ENCODE data around the gene DAP.

- TF ChIP-seq POLR2A (IDR thresholded peaks at IDR 0.05; ENCODE audit: low read depth): no peak
- no peak for TF ChIP-seq EP300 (IDR thresholded peaks at IDR 0.05)
- TF ChIP-seq CTCF (IDR thresholded peaks at IDR 0.05): no peak
- TF ChIP-seq POLR2AphosphoS5 (IDR thresholded peaks at IDR 0.05): no peak
These were observed 65.1 kb downstream of the DAP start for GRCh38 chr5:10695759-10696543.

Data from esophagus muscularis mucosa (tissue), 4 donors.